Activated CD4-positive, alpha-beta T cell treated with anti-CD3 and anti-CD28 coated beads for 48 hours (primary cell): ENCODE results near the gene SORL1.

Experiments
- DNase-seq: peaks from one replicate; pipeline ENCODE4 v3.0.0-alpha.2; 2020

SORL1 gene

DNA sequence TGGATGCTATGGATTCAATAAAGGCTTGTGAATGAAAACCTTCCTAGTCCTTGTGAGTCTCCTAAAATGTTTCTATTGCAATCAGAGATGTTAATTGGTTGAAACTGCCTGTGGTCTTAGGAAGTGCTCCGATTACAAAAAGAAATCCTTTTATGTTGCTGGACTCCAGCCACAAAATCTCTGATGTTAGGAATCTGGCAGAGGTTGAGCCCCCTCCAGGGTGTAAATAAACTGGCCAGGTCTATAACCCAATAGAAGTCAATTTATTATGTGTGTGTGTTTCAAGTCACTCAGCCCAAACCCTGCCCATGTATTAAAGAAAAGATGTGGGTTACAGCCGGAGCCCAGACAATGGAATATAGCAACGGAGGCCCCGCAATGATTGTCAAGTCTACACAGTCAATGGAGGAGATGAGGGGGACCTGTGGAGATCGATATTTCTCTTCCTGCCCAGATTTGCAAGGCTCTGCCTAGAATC is 218.7 kb downstream of the SORL1 start:
- no peak for DNase-seq

GRCh38 chr11:121671283-121672168 is 219.4 kb downstream of the SORL1 start:
- DNase-seq = no peak

DNA sequence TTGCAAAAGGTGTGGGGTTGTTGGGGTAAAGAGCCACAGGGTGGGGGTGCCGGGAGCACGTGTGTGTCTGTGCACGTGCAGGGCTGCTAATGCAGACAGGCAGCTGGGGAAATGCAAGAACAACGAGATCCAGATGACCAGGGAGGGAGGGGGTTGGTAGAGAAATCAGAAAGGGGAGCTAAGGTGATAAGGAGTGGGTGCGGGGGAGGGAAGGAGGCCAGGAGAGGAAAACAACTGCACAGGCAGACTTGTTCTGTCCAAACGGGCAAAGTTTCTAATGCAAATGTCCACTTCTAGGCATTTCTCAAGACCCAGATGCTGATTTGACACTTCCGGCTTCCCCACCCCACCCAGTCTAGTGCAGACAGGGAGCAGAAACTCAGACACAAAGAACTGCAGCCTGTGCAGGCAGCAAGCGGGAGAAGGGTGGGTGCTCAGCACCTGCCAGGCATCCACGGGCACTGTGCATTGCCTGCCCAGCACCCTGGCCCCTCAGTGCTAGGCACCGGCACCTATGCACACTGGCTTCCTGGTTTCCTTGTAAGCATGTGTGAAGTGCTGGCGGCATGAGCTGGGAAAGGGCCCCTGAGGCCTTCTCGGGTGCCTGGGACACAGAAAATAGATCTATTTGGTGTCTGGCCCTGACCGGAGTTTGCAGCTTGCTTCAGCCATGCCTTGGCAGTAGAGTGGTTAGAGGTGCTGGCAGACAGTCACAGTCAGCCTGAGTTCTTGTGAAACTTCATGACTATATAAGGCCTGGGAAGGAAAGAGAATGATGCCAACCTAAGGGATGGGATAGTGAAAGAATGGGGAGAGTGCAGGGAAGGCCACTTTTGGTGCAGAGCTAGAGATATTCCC is 220.7 kb downstream of the SORL1 start:
- DNase-seq = no peak

- no peak for DNase-seq
Observed at GRCh38 chr11:121681550-121682268, 229.6 kb downstream of the SORL1 start.
